Measurements from ENCODE around the gene JPH4. TPM values are rescaled to one million over a fixed set of nuclear protein-coding genes. Genes with fewer than 3 reads are reported as not detected.
A peak's percentile ranks its signal among the peaks of the same experiment; 100 is the strongest.

JPH4 gene
- total and polyA plus RNA-seq, 2 of the 8 experiments (the other 6 are each of a cell fraction or from before 2014, with no cell fraction given), result 23.9 to 46.7 TPM

GRCh38 chr14:23539248-23540140, 39.1 kb downstream of the JPH4 start:
- Histone ChIP-seq H3K9ac (replicated peaks in 1 of 4; ENCODE audit: extremely low read depth in 1 of 4, low read depth in 3 of 4, low read length in 3 of 4) (peak overlapping the region in 3 of 4 experiments; percentile 13 to 93 (median 51); a peak in 6 of 7 replicates), H3K79me2 (ENCODE audit: control insufficient read depth in 1 of 2, insufficient read depth in 2 of 2, low read length in 2 of 2) (peaks cover 3 to 33% of the 10 kb centered on the region in 2 experiments; a peak in 2 of 4 replicates), H3K9me3 (ENCODE audit: insufficient read depth in 2 of 2, low read depth in 1 of 2, low read length in 1 of 2) (no peaks in the 10 kb centered on the region), H4K20me1 (replicated peaks in 1 of 2; ENCODE audit: control insufficient read depth in 1 of 2, insufficient read depth in 2 of 2, low read length in 2 of 2) (no peaks in the 10 kb centered on the region), H3K4ac (replicated peaks; ENCODE audit: insufficient read length, low read depth, low read length) (peak overlapping the region; percentile 50), H3K14ac (ENCODE audit: insufficient read length) (no peak overlapping the region), H3K23me2 (ENCODE audit: low read depth, low read length) (peaks cover 17% of the 10 kb centered on the region), H2AFZ (ENCODE audit: low read length) (no peak overlapping the region), H2BK120ac (replicated peaks; ENCODE audit: low read depth, low read length) (peak overlapping the region; percentile 8), H3K27me3 (replicated peaks in 1 of 4; ENCODE audit: control insufficient read depth in 3 of 4, extremely low read depth in 1 of 4, insufficient read depth in 3 of 4, low read length in 3 of 4) (no peaks in the 10 kb centered on the region), H3K18ac (ENCODE audit: extremely low read depth, low read length) (peak overlapping the region; percentile 97), H4K8ac (ENCODE audit: extremely low read depth, insufficient read depth, low read length) (no peak overlapping the region), H2BK20ac (ENCODE audit: low read length) (peak overlapping the region; percentile 93), H3K23ac (ENCODE audit: insufficient read length) (no peak overlapping the region), H3K56ac (replicated peaks; ENCODE audit: insufficient read length, low read depth, low read length) (peak overlapping the region; percentile 69), H3K4me1 (replicated peaks in 1 of 4; ENCODE audit: control insufficient read depth in 3 of 4, insufficient read depth in 4 of 4, low read length in 3 of 4) (peaks cover 9 to 25% (median 18%) of the 10 kb centered on the region in 4 experiments), H3K79me1 (ENCODE audit: low read depth, low read length) (peaks cover 6% of the 10 kb centered on the region), H4K5ac (ENCODE audit: insufficient read length, low read depth, low read length) (peak overlapping the region; percentile 64), H3K4me3 (ENCODE audit: extremely low read depth in 1 of 4, insufficient read depth in 2 of 4, low read depth in 3 of 4, low read length in 4 of 4) (peak overlapping the region; percentile 42 to 72 (median 58); a peak in 7 of 8 replicates), H2BK15ac (ENCODE audit: low read length) (no peak overlapping the region), H3K27ac (ENCODE audit: low read depth, low read length) (peak overlapping the region; percentile 97), H3K4me2 (ENCODE audit: insufficient read depth in 1 of 2, low read depth in 2 of 2, low read length in 2 of 2) (peak overlapping the region; percentile 96 to 99), H4K91ac (replicated peaks; ENCODE audit: insufficient read length, low read length) (peak overlapping the region; percentile 86), H3K36me3 (ENCODE audit: control insufficient read depth in 2 of 4, insufficient read depth in 4 of 4, low read length in 3 of 4) (peaks cover 0 to 17% (median 4%) of the 10 kb centered on the region in 4 experiments; a peak in 3 of 8 replicates), H2BK12ac (ENCODE audit: low read depth, low read length) (peak overlapping the region; percentile 77), H2BK5ac (ENCODE audit: low read depth, low read length) (peak overlapping the region; percentile 96), H2AK5ac (ENCODE audit: low read depth, low read length) (peak overlapping the region; percentile 66)
- peak in 1 of 2 experiments; percentile 79 for DNase-seq (ENCODE audit: low read depth in 1 of 2, low spot score in 2 of 2)
- ChIA-PET POLR2A (ENCODE audit: partially characterized antibody) (interaction anchor here (0.7 to 52.7 kb wide), 9 partner anchors 8 to 567 kb away, joined by 3 to 1523 read pairs (median 4); partner anchors contain the start of genes AP1G2, NGDN, THTPA and ZFHX2), CTCF (ENCODE audit: partially characterized antibody) (interaction anchor here (0.5 to 70.5 kb wide), 11 partner anchors 12 to 1978 kb away, joined by 3 to 2092 read pairs (median 5); partner anchors contain the start of genes AP1G2, NGDN, THTPA and ZFHX2)
- WGBS, 2 experiments (ENCODE audit: extremely low coverage in 1 of 2, insufficient coverage in 1 of 2, insufficient read length in 1 of 2, insufficient replicate concordance in 2 of 2, low coverage in 1 of 2, low lambda C conversion rate in 2 of 2, missing lambda C conversion rate in 1 of 2), result 25% methylated on average over 10 of the region's 10 CpGs; no CpG with 5 or more reads in 1 of the 2 experiments
- peak; percentile 97 for FAIRE-seq
- TF ChIP-seq TBP (IDR thresholded peaks at IDR 0.05; ENCODE audit: low read depth, low read length) (peak; percentile 68; the same call in 1 of the 2 replicates), CBX5 (IDR thresholded peaks at IDR 0.05; ENCODE audit: low read depth, low read length) (no peak), BRCA1 (IDR thresholded peaks at IDR 0.05; ENCODE audit: low read depth, low read length) (no peak; the same call in 1 of the 2 replicates), RFX5 (IDR thresholded peaks at IDR 0.05; ENCODE audit: borderline replicate concordance, low read depth, low read length) (no peak), CHD2 (IDR thresholded peaks at IDR 0.05; ENCODE audit: low read length) (peak; percentile 44), CEBPB (IDR thresholded peaks at IDR 0.05; ENCODE audit: low read depth, low read length) (no peak), JUND (IDR thresholded peaks at IDR 0.05; ENCODE audit: low read length) (no peak), RAD21 (IDR thresholded peaks at IDR 0.05 in 1 of 2, conservative IDR thresholded peaks at IDR 0.05 in 1 of 2; ENCODE audit: low read depth in 2 of 2, low read length in 2 of 2) (peak; percentile 73 to 87), USF2 (IDR thresholded peaks at IDR 0.05; ENCODE audit: low read length) (no peak)

Data from H1 (cell line).